NB4 (cell line): Measurements from ENCODE around the gene TMEM80.

ENCODE experiments used
- POLR2A ChIP-seq: IDR thresholded peaks from 2 replicates; pipeline ENCODE4 v1.6.1; 2011; ENCODE audit warnings: mild to moderate bottlenecking; ENCODE audit not compliant: insufficient read length; ENCODE audit errors: extremely low read depth
- TF ChIP-seq, protein P1 (sequence below): IDR thresholded peaks from one replicate; pipeline ENCODE4 v1.5.1; 2012; ENCODE audit warnings: low read depth, low read length

DNA sequence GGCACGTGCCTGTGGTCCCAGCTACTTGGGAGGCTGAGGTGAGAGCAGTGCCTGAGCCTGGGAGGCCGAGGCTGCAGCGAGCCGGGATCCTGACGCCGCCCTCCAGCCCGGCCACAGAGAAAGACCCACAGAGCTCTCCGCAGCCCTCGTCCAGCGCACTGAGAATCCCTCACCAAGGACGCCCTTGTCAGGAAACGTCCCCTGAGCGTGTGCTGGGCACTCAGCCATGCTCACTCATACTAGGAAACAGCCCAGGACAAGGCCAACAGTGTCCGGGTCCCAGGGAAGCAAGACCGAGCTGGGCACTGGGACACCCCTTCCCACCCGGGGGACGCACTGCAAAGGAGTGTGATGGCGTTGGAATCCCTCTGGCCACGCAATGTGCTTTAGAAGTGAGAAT, 15.1 kb upstream of the TMEM80 start:
- no peak for TF ChIP-seq POLR2A
- TF ChIP-seq, protein P1, sequence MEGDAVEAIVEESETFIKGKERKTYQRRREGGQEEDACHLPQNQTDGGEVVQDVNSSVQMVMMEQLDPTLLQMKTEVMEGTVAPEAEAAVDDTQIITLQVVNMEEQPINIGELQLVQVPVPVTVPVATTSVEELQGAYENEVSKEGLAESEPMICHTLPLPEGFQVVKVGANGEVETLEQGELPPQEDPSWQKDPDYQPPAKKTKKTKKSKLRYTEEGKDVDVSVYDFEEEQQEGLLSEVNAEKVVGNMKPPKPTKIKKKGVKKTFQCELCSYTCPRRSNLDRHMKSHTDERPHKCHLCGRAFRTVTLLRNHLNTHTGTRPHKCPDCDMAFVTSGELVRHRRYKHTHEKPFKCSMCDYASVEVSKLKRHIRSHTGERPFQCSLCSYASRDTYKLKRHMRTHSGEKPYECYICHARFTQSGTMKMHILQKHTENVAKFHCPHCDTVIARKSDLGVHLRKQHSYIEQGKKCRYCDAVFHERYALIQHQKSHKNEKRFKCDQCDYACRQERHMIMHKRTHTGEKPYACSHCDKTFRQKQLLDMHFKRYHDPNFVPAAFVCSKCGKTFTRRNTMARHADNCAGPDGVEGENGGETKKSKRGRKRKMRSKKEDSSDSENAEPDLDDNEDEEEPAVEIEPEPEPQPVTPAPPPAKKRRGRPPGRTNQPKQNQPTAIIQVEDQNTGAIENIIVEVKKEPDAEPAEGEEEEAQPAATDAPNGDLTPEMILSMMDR: no peak
